HG03196 (cell line): ENCODE measurements around the gene CPT1C.
A peak's percentile ranks its signal among the peaks of the same experiment; 100 is the strongest.

ENCODE experiments used
- ATAC-seq: cut with Tn5 transposase; IDR thresholded peaks from one replicate; pipeline ENCODE4 v1.9.1; 2021; ENCODE audit not compliant: unreplicated experiment

The CPT1C gene

DNA sequence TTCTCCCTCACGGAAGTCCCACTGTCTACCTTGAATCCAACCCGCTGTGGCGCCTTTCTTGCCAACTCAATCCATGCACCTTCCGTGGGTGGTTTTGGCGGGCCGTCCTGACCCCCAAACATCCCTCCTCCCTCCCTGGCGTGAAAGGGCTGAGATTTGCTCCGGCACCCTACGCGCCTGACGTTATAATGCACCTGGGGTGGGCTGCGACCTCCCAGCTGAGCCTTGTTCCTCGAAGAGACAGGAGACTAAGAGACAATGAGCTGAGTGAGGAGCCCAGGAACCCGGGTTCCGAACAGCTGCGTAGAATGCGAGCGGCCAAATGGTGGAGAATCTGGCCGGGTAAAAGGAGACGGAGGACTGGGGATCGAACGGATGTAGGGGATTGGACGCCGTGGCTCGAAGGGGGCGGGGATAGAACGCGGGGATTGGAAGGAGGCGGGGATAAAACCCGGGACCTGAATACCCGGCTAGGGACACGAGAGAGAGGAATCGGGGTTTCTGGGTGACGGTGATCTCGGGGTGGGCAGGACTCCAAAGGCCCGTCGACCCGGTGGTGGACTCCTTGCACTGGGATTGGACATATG, at the start of gene CPT1C:
TSS of gene CPT1C (plus strand) at position 461 of the 587 bp plus-strand sequence. CDS start 1,137 bp downstream, outside the sequence.
- no peak for ATAC-seq

DNA sequence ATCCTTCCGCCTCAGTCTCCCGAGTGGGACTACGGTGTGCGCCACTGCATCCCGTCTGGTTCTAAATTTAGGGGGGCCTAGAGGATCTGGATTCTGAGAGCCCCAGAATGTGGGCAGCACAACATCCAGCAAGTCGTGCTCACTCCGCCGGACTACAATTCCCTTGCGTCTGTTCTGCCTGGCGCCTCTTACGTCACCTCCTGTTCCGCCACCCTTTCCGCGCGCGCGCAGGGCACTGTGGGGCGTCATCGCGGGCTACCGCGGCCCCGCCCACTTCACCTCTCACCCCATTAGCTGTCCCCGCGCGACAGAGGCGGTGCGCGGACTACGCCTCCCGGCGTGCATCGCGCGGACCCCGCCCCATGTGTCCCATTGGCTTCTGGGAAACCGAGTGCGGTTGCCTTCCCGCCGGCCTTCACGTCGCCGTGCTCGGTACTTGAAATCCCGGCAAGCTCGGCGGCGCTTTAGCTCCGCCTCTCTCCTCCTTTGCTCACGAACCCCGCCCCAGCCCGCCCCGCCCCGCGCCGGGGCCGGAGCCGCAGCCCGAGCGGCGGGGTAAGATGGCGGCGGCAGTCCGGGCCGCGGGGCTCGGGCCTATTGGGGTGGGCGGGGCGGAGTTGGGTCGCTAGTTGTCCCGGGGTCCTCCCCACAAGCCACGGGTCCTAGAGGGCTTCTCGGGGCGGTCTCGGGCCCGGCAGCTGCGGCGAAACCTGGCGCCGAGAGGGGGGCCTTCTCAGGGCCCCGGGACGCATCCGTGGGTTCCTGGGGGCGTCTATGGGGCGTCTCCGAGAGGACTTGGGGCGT, 49.0 kb upstream of the CPT1C start, which contains the start of gene SCAF1:
TSS of gene SCAF1 (plus strand) at position 522 of the 804 bp plus-strand sequence. CDS start 2,818 bp downstream, outside the sequence.
- peak; percentile 55 for ATAC-seq

DNA sequence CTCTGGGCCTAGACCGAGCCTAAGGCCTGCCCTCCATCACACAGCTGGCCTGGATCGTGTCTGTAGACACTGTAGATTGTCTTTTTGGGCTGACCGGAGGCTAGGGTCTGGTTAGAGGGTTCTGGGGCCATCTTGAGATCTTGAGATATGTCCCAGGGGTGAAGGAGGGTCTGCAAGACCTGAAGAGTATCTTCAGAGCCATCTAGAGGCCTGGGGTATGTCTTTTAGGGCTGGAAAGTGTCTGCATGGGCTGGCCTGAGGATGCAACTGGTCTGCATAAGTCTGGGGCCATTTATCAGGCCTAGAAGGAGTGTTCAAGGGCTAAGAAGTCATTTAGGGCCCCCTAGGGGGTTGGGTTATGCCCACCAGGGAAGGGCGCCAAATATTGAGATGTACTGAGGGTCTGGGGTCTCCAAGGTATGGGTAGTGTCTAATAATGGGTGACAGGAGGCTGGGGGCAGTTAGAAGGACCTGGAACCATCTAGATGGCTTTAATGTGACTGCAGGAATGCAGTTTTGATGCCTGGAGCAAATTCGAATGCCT, 48.4 kb upstream of the CPT1C start:
- no peak for ATAC-seq

DNA sequence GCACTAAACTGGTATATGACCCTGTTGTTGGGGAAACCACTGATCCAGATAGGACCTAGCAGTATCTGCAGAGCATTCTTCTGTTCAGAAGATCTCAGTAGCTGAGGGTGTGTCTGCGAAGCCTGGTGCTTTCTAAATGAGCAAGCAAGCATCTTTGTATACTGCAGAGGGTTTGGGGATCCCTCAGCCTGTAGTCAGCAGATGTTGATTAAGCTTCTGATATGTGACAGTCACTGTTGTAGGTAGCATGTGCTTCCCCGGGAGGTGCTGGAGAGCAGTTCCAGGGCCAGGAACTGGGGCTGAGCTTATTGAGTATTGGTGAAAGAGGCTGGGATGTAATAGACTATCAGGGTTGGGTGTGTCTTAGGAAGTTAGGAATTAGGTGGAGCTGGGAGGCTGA, 47.5 kb upstream of the CPT1C start:
- no peak for ATAC-seq

DNA sequence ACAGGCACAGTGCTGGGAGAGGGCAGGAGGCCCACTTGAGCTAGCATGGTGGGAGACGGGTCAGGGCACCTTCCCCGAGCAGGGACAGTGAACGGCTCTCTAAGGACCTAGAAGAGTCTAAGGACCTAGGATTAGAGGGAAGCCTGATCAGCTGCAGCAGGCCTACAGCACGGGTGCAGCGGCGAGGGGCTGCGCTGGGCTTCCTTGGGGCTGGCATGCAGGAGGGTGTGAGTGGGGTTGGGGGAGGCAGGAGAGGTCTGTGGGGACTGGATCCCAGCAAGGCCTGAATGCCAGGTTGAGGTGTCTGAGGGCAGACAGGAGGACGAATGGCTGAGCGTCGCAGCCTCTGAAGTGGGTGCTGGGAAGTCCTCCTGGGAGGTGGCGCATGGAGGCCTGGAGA, 45.3 kb upstream of the CPT1C start:
- no peak for ATAC-seq

DNA sequence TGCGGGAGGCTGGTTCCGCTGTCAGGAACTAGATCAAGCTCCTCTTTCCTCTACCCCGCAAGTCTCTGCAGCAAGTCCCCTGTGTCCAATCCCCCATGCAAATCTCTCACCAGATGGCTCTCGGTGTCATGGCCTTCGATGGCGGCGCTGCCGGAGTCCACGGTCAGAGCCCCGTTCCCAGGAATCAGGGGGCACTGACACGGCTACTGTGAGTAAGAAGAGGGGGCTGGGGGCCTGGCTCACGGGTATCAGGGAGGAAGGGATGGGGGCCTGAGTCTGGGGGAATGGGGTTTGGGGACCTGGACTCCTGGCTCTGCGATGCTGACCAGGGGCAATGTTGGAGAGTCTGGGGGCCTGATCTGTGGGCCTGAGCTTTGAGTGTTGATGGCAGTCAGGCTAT, 44.9 kb upstream of the CPT1C start:
- ATAC-seq: no peak

DNA sequence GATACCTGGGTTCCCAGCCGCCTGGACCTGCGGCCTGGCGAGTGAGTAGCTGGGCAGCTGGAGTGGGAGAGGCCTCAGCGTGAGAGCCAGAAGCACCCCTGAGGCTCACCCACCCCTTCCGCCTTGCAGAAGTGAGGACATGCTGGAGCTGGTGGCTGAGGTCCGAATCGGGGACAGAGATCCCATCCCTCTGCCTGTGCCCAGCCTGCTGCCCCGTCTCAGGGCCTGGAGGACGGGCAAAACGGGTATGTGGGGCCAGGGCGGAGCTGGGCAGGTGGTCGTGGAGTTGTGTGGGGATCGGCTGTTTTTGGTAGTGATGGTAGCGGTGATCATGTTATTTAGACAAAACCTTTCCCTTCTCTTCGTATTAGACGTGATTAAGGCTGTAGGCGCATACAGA, 44.3 kb upstream of the CPT1C start:
- ATAC-seq: no peak

DNA sequence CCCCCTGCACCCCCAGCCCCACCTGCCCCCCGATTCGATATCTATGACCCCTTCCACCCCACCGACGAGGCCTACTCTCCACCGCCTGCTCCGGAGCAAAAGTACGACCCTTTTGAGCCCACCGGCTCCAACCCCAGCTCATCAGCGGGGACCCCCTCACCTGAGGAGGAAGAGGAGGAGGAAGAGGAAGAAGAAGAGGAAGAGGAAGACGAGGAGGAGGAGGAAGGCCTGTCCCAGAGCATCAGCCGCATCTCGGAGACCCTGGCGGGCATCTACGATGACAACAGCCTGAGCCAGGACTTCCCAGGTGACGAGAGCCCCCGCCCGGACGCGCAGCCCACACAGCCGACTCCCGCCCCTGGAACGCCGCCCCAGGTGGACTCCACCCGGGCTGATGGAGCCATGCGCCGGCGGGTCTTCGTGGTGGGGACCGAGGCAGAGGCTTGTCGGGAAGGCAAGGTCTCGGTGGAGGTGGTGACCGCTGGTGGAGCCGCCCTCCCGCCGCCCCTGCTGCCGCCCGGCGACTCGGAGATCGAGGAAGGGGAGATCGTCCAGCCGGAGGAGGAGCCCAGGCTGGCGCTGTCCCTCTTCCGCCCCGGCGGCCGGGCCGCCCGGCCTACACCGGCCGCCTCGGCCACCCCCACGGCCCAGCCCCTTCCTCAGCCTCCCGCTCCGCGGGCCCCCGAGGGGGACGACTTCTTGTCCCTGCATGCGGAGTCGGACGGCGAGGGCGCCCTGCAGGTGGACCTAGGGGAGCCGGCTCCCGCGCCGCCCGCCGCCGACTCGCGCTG, 39.7 kb upstream of the CPT1C start:
- no peak for ATAC-seq

DNA sequence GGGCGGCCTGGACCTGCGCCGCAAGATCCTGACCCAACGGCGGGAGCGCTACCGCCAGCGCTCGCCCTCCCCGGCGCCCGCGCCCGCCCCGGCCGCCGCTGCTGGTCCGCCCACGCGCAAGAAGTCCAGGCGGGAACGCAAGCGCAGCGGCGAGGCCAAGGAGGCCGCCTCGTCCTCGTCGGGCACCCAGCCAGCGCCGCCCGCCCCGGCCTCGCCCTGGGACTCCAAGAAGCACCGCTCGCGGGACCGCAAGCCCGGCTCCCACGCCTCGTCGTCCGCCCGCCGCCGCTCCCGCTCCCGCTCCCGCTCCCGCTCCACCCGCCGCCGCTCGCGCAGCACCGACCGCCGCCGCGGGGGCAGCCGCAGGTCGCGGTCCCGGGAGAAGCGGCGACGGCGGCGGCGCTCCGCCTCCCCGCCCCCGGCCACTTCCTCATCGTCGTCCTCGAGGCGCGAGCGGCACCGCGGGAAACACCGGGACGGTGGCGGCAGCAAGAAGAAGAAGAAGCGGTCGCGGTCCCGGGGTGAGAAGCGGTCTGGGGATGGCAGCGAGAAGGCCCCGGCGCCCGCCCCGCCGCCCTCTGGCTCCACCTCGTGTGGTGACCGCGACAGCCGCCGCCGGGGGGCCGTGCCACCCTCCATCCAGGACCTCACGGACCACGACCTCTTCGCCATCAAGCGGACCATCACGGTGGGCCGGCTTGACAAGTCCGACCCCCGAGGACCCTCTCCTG, 38.9 kb upstream of the CPT1C start:
- ATAC-seq: no peak

DNA sequence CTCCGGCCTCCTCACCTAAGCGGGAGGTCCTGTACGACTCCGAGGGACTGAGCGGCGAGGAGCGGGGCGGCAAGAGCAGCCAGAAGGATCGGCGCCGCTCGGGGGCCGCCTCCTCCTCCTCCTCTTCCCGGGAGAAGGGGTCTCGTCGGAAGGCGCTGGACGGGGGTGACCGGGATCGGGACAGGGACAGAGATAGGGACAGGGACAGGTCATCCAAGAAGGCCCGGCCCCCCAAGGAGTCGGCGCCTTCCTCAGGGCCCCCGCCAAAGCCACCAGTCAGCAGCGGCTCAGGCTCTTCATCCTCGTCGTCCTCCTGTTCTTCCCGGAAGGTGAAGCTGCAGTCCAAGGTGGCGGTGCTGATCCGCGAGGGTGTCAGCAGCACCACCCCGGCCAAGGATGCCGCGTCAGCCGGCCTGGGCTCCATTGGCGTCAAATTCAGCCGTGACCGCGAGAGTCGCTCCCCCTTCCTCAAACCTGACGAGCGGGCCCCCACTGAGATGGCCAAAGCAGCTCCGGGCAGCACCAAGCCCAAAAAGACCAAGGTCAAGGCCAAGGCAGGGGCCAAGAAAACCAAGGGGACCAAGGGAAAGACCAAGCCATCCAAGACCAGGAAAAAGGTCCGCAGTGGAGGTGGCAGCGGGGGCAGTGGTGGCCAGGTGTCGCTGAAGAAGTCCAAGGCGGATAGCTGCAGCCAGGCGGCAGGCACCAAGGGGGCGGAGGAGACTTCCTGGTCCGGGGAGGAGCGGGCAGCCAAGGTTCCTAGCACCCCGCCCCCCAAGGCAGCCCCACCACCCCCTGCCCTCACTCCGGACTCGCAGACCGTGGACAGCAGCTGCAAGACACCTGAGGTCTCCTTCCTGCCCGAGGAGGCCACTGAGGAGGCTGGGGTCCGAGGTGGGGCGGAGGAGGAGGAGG, 38.1 kb upstream of the CPT1C start:
- no peak for ATAC-seq

DNA sequence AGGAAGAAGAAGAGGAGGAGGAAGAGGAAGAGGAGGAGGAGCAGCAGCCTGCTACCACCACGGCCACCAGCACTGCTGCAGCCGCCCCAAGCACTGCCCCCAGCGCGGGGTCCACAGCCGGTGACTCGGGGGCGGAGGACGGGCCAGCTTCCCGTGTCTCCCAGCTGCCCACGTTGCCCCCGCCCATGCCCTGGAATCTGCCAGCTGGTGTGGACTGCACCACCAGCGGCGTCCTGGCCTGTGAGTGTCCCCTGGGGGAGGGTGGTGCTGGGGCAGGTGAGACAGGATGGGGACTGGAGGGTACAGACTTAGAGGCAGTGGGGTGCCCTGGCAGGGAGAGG, 37.5 kb upstream of the CPT1C start:
- no peak for ATAC-seq

DNA sequence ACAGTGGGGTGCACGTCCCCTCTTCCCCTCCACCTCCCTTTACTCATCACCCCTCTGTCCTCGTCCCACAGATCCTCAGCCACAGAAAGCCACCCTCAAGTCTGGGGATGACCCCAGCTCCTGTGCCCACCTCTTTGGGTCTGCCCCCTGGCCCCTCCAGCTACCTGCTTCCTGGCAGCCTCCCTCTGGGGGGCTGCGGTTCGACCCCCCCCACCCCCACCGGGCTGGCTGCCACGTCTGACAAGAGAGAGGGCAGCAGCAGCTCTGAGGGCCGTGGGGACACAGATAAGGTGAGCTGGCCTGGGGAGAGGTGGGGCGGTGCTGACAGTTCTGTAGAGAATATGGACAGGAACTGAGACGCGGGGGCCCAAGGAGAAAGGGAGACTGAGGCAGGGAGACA, 36.3 kb upstream of the CPT1C start:
- ATAC-seq: no peak

DNA sequence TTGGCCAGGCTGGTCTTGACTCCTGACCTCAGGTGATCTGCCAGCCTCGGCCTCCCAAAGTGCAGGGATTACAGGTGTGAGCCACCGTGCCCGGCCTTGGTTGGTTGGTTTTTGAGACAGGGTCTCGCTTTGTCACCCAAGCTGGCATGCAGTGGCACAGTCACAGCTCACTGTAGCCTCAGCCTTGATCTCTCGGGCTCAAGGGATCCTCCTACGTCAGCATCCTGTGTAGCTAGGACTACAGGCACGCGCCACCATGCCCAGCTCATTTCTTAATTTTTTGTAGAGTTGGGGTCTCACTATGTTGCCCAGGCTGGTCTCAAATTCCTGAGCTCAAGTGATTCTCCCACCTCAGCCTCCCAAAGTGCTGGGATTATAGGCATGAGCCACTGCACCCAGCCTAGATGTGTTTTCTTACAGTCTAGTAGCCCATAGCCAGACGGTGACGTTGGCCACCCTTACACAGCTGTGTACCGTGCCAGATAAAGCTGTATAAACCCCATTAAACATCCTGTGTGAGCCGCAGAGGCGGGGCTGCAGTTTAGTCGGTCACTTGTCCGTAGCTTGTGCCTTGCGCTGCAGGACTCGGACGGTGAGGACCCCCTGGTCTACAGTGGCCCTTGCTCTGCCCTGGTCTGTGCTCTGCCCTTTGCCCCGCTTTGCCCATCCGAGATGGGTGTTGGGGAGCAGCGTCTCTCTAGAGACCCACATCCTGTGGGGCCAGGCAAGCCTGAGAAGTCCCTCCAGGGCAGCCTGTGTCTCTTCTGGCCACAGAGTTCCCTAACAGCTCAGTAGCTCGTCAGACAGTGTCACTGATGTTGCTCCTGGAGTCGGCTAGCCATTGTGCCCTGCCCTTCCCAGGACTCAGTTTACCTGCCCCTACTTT, 35.1 kb upstream of the CPT1C start:
- no peak for ATAC-seq

DNA sequence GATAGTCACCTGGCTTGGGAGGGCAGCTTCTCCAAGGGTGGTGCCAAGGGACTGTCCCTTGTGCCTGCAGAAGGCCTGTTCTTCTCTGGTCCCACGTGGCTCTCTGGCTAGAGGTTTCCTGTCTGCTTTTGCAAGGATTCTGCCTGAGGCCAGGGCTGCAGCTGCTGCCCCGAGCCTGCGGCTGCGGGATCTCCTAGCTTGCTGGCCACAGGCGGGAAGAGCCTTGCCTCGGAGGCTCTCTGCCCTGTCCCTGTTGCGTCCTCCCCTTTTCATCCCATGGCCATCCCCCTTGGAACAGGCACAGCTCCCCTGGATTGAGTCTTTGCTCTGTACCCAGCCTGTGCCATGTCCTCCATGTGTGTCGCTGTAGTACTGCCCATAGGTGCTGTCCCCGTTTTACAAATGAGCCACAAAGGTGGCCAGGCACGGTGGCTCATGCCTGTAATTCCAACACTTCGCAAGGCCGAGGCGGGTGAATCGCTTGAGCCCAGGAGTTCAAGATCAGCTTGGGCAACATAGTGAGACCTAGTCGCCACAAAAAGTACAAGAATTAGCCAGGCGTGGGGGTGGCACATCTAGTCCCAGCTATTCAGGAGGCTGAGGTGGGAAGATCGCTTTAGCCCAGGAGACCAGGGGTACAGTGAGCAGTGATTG, 34.3 kb upstream of the CPT1C start:
- ATAC-seq: no peak

DNA sequence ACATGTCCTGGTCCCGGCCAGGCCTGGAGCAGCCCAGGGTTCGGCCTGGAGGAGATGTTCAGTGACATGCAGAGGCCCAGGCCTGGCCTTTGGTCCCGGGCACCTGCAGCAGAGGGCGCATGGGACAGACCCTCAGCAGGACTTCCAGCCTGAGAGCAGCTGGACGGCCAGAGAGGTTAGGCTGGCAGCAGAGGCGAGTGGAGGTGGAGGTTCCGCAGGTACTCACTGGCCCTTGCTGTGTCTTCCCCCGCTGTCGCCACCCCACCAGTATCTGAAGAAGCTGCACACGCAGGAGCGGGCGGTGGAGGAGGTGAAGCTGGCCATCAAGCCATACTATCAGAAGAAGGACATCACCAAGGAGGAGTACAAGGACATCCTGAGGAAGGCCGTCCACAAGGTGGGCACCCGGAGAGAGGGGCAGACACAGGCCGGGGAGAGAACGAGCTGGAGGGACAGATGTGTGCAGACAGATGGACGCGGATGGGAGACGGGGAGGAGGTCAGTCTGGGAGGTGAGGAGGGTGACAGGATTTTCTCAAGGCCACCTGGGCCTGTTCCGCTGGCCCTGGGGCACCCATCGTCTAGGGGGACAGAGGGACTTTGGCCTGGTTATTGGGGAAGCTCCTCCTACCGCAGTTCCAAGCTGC, 33.3 kb upstream of the CPT1C start:
- ATAC-seq: no peak

DNA sequence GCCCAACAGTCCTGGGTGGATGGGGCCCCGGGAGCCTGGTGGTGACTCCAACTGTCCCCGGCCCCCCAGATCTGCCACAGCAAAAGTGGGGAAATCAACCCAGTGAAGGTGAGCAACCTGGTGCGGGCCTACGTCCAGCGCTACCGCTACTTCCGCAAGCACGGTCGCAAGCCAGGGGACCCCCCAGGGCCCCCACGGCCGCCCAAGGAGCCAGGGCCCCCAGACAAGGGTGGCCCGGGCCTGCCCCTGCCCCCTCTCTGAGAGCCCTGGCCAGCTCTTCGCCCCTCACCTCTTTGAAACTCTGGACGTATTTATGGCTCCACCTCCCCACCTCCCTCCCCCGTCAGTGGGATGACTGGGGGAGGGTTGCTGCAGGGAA, 32.8 kb upstream of the CPT1C start:
- ATAC-seq: no peak

DNA sequence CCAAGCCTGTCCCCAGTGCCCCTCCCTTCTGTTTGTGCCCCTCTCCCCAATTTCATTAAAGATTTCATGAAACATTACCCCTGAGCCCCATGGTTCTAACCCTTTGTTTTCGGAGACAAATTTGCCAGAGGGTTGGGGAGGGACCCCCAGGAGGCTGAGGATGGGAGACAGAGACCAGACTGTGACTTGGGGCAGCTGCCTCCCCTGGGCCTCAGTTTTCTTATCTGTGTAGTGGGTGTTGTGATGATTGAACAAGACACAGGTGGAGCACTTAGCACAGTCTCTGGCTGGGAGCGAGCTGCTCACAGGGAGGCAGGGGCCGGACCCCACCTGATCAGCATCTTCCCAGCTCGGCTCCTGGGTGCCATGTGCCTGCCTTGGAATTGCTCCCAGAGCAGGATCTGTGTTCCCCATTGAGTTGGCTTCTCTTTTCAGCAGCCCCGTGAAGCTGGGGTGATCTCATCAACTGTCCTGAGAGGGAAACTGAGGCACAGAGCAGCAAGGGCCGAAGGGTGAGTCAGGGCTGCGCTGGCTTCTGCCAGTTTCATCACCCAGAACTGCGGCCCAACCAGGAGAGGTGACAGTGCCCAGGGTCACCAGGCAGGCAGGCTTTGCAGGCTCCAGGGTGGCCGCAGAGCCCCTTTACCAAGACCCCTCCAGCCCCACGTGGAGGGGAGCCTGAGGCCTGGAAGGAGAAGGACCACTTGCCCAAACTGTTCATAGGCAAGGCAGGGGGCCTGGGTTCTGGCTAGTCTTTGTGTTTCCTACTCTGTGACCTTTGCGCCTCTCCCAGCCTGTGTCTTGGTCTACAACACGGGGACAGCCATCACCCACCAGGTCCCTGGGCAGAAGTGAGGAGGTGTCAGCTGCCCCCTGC, 32.1 kb upstream of the CPT1C start:
- no peak for ATAC-seq
